HG02588 (cell line): ENCODE measurements around the gene GPATCH11.

Experiments
- ATAC-seq: cut with Tn5 transposase; IDR thresholded peaks from one replicate; pipeline ENCODE4 v1.9.1; 2021; ENCODE audit warnings: mild to moderate bottlenecking, moderate library complexity; ENCODE audit not compliant: unreplicated experiment

The GPATCH11 gene

GRCh38 chr2:37105150-37105549 lies 20.8 kb downstream of the GPATCH11 start:
- ATAC-seq, result no peak

DNA sequence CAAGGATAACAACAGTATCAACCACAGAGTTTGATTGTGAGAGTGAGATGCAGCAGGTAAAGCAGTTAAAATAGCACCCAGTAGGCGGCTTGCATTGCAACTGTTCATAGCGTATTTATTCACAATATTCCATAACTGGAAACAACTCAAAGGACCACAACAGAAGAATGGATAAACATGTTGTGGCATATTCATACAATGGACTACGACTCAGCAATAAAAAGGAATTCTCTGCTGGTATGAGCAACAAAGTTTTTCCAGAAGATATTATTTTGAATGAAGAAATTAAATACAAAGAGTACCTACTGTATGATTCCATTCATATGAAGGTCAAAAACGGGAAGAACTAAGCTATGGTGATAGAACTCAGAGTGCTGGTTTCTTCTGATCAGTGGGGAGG lies 25.2 kb downstream of the GPATCH11 start:
- ATAC-seq, result no peak

DNA sequence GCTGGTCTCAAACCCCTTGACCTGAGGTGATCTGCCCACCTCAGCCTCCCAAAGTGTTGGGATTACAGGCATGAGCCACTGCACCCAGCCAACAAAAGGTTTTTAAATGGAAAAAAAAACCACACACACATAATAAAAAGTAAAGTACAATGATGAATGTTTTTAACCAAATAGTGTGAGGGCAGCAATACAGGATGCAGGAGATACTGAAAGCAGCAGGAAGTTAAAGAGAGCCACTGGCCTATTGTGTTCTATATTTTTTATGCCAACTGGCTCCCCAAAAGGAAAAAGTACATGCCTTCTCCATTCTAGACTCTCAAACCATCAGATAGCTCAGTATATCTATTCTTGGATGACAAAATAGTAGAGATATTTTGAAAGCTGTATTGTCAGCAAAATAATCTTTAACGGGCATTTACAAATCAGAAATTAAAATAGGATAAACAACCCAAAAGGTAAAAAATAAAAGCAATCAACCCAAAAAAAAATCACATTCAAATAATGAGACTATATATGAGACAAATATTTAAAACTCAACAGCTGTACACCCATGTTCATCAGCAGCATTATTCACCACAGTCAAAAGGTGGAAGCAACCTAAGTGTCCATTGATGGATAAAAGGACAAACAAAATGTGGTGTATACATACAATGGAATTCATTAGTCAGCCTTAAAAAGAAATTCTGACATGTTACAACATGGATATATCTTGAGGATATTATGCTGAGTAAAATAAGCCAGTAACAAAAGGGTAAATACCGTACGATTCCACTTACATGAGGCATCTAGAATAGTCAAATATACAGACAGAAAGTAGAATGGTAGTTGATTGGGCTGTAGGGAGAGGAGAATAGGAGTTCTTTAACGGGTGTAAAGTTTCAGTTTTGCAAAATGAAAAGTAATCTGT lies 26.2 kb downstream of the GPATCH11 start:
- ATAC-seq, result no peak

DNA sequence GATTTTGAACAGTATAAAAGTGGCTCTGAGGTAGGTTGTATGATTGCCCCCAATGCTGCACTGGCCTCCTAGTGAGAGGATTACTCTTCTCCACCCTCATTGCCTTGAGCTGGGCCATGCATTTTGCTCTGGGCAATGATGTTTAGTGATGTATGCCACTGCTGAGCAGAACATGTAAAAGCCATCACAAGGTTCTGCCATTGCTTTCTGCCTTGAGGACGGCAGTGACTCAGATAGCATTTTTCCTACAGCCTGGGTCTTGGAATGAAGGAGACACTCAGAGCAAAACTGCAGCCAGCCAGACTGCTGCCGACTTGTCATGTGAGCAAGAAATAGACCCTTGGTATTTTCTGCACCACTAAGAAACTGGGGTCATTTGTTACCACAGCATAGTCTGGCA lies 27.6 kb downstream of the GPATCH11 start:
- ATAC-seq, result no peak

GRCh38 chr2:37117566-37117965 lies 33.2 kb downstream of the GPATCH11 start:
- ATAC-seq, result no peak

- no peak for ATAC-seq
These were observed 34.8 kb downstream of the GPATCH11 start for GRCh38 chr2:37119157-37119556.

DNA sequence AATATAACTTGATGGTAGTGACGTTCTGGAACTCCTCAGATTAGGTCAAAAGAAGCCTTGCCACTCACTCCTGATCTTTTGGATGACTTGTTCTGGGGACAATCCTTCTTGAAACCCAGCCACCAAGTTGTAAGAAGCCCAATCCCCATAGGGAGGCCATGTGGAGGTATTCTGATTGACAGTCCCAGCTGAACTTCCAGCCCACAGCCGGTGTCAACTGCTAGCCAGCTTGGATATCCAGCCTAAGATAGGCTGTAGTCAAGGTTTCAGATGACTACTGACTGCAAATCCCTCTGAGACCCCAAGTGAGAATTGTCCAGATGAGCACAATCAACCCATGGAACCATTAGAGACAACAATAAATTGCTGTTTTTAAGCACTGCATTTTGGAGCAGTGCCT lies 41.1 kb downstream of the GPATCH11 start:
- no peak for ATAC-seq

DNA sequence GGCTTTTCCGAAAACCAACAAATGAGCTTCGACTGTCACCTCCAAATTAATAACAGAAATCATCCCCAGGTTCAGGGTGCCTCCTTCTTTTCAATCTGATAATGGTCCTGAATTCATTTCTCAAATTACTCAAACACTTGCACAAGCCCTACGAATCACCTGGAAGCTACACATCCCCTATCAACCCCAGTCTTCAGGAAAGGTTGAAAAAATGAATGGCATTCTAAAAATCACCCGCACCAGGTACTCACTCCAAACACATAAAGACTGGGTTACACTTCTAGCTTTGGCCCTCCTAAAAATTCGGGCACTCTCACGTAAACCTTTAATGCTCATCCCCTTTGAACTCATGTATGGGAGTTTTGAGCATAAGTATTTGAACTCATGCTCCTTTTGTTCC lies 48.6 kb downstream of the GPATCH11 start:
- no peak for ATAC-seq

- no peak for ATAC-seq
These were observed 58.2 kb downstream of the GPATCH11 start for GRCh38 chr2:37142546-37142945.

DNA sequence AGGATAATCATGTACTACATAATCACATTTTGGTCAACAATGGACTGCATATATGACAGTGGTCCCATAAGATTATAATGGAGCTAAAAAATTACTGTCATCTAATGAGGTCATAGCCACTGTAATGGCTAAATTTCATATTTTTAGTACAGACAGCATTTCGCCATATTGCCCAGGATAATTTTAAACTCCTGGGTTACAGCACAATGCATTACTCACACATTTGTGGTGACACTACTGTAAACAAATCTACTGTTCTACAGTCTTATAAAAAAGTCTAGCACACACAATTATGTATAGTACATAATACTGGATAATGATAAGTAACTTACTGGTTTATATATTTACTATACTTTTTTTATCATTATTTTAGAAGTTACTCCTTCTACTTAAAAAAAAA lies 59.7 kb downstream of the GPATCH11 start:
- ATAC-seq, result no peak

DNA sequence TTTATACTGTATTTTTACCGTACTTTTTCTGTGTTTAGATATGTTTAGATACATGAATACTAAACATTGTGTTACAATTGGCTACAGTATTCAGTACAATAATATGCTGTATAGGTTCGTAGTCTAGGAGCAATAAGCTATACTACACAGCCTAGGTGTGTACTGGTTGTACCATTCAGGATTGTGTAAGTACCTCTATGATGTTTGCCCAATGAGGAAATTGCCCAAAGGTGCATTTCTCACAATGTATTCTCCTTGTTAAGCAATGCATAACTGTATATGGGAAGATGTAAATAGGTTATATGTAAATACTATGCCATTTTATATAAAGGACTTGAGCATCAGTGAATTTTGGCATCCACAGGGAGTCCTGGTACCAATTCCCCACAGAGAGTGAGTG lies 61.7 kb downstream of the GPATCH11 start:
- ATAC-seq, result no peak

DNA sequence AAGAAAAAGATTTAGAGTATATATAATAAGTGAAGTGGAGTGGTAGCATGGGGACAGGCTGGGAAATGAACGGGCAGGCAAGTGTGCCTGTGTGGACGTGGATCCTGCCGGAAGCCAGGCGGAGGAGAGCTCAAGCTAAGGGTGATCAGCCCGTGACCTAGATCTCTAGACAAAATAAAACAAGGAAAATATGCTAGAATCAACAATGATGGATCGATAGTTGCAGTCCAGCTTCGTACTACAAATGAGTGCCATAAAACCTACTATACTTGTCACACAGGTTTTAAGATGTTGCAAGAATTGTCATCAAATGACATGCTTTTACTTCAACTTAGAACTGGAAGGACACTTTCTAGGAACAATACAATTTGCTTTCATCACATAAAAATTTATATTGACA lies 64.0 kb downstream of the GPATCH11 start:
- no peak for ATAC-seq
